Nephron (organoid): Measurements from ENCODE around the gene MLPH.

Source experiments
- H3K27ac Mint-ChIP-seq, 3 experiments: 2 replicates each; pipeline ENCODE4 v1.8.0; 2020; ENCODE audit warnings: mixed read lengths in 3 of 3, mild to moderate bottlenecking in 2 of 3, moderate library complexity in 1 of 3
- H3K27me3 Mint-ChIP-seq: 2 replicates; pipeline ENCODE4 v1.8.0; 2021; ENCODE audit warnings: low read depth, mild to moderate bottlenecking, moderate library complexity, mixed read lengths
- H3K36me3 Mint-ChIP-seq: 2 replicates; pipeline ENCODE4 v1.8.0; 2020; ENCODE audit warnings: low read depth, mixed read lengths
- H3K4me1 Mint-ChIP-seq: 2 replicates; pipeline ENCODE4 v1.8.0; 2020; ENCODE audit warnings: mixed read lengths
- H3K4me3 Mint-ChIP-seq, 3 experiments: 2 replicates each; pipeline ENCODE4 v1.8.0; 2020; ENCODE audit warnings: mild to moderate bottlenecking in 3 of 3, mixed read lengths in 3 of 3, moderate library complexity in 2 of 3
- H3K9me3 Mint-ChIP-seq: 2 replicates; pipeline ENCODE4 v1.8.0; 2020; ENCODE audit warnings: mixed read lengths
- CTCF ChIP-seq, 3 experiments: fragments of 200-600 bp; sonication (generic); IDR thresholded peaks; one replicate each; pipeline ENCODE4 v1.5.0; 2021; ENCODE audit warnings: antibody characterized with exemption in 3 of 3; ENCODE audit not compliant: unreplicated experiment in 3 of 3

MLPH gene

GRCh38 chr2:237473878-237474441 is 13.1 kb upstream of the MLPH start:
- TF ChIP-seq CTCF (IDR thresholded peaks at IDR 0.05; ENCODE audit: unreplicated experiment in 3 of 3) = no peak
- peaks cover 25% of the 10 kb centered on the region for H3K4me1 Mint-ChIP-seq
- H3K4me3 Mint-ChIP-seq = peak overlapping the region; percentile 82 to 89 (median 87)
- no peaks in the 10 kb centered on the region for H3K9me3 Mint-ChIP-seq
- no peaks in the 10 kb centered on the region for H3K36me3 Mint-ChIP-seq
- H3K27ac Mint-ChIP-seq = peak overlapping the region; percentile 97 to 99 (median 98)
- H3K27me3 Mint-ChIP-seq = peaks cover 12% of the 10 kb centered on the region

GRCh38 chr2:237474442-237474911 is 12.6 kb upstream of the MLPH start:
- H3K27me3 Mint-ChIP-seq = peaks cover 15% of the 10 kb centered on the region
- peaks cover 25% of the 10 kb centered on the region for H3K4me1 Mint-ChIP-seq
- TF ChIP-seq CTCF (IDR thresholded peaks at IDR 0.05; ENCODE audit: unreplicated experiment in 3 of 3) = no peak
- no peaks in the 10 kb centered on the region for H3K36me3 Mint-ChIP-seq
- H3K4me3 Mint-ChIP-seq = peak overlapping the region; percentile 87 to 93 (median 89)
- no peaks in the 10 kb centered on the region for H3K9me3 Mint-ChIP-seq
- H3K27ac Mint-ChIP-seq = peak overlapping the region; percentile 97 to 99 (median 98)

GRCh38 chr2:237474931-237475703 is 11.9 kb upstream of the MLPH start:
- Mint-ChIP-seq H3K4me3 (peak overlapping the region; percentile 87 to 93 (median 89)), H3K27ac (peak overlapping the region; percentile 97 to 99 (median 98)), H3K27me3 (peaks cover 17% of the 10 kb centered on the region), H3K4me1 (peaks cover 31% of the 10 kb centered on the region), H3K36me3 (no peaks in the 10 kb centered on the region), H3K9me3 (no peaks in the 10 kb centered on the region)
- peak; percentile 91 to 97 (median 95) for TF ChIP-seq CTCF (IDR thresholded peaks at IDR 0.05; ENCODE audit: unreplicated experiment in 3 of 3)

- Mint-ChIP-seq H3K4me3 (peak overlapping the region; percentile 77 to 85 (median 77)), H3K36me3 (no peaks in the 10 kb centered on the region), H3K27ac (peak overlapping the region; percentile 79 to 89 (median 83)), H3K27me3 (peaks cover 21% of the 10 kb centered on the region), H3K4me1 (peaks cover 32% of the 10 kb centered on the region), H3K9me3 (no peaks in the 10 kb centered on the region)
- peak in 1 of 3 experiments; percentile 55 for TF ChIP-seq CTCF (IDR thresholded peaks at IDR 0.05; ENCODE audit: unreplicated experiment in 3 of 3)
Observed at GRCh38 chr2:237475704-237476141, 11.3 kb upstream of the MLPH start.

GRCh38 chr2:237478095-237478494 is 9.0 kb upstream of the MLPH start:
- Mint-ChIP-seq H3K36me3 (no peaks in the 10 kb centered on the region), H3K27ac (peak overlapping the region in 1 of 3 experiments; percentile 42), H3K4me1 (peaks cover 25% of the 10 kb centered on the region), H3K4me3 (peak overlapping the region in 1 of 3 experiments; percentile 71), H3K27me3 (peaks cover 33% of the 10 kb centered on the region), H3K9me3 (no peaks in the 10 kb centered on the region)
- TF ChIP-seq CTCF (IDR thresholded peaks at IDR 0.05; ENCODE audit: unreplicated experiment in 3 of 3) = no peak
